NCI-H1105 (cell line): Measurements from ENCODE around the gene ATF7.

ENCODE experiments used
- DNase-seq: peaks from one replicate; lab custom pipeline; 2025; lab: John Stamatoyannopoulos, UW

The ATF7 gene

DNA sequence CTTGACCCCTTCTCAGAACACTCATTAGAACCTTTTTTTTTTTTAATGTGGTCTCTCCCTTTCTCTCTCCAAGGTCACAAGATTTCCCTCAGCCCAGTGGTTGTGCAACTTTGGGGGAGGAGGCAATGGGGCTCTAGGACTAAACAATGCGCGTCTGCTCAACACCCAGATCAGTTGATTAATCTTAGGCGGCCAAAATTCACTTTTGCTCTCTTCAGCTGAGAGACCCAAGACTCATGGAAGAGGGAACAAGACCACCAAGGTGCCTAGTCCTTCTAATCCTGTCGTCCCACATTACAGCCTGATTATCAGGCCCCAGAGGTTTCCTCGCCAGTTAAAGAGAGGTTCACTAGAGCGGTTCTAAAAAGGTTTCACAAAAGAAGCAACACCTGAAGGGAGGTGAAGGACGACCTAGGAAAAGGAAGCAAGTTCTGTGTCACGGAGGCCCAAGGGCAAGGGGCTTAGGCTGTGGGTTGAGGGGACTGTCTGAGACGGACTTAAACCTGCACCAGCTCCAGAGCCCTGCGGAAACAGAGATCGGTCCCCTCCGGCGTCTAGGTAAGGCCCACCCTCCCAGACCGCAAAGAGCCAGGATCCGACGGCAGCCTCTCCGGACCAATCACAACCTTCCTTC is 125.9 kb downstream of the ATF7 start:
- no peak for DNase-seq

DNA sequence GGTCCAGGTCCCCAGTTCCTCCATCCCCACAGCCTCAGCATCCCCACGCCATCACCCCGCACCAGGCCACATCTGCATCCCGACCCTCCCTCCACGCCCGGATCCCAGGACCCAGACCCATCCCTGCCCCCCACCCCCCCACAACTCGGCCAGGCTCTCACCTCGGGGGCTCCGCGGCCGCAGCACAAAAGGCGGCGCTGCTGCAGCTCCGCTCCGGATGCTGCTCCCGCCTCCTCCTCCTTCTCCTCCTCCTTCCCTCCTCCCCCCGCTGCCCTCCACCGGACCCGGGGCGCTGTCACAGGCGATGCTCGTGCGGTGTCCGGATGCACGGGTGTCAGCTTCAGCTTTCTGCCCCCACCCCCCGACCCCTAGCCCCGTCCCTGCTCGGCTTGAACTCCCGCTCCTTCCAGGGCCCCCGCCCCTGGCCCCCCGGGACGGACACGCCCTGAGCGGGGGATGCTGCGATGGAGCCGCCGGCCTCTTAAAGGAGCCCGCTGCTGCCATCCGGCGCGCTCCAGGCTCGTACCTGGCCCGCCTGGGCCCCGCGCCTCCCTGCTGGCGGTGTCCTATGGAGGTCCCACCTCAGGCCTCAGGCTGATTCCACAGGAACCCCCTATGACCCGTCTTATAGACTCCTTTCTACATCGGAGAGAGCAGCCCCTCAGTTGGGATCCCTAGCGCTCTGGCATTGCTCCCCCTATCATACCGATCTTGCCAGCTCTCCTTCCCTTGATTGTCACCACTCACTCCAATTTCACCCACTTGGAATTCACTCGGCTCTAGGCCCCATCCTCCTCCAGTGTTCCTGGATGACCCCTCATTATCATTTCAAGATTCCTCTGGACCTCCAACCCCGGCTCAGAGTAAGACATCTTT is 126.7 kb downstream of the ATF7 start, which contains the start of gene MAP3K12:
Gene MAP3K12 (minus strand): TSS at position 193 of the 876 bp plus-strand sequence. CDS start 12,067 bp downstream, outside the sequence.
- no peak for DNase-seq

DNA sequence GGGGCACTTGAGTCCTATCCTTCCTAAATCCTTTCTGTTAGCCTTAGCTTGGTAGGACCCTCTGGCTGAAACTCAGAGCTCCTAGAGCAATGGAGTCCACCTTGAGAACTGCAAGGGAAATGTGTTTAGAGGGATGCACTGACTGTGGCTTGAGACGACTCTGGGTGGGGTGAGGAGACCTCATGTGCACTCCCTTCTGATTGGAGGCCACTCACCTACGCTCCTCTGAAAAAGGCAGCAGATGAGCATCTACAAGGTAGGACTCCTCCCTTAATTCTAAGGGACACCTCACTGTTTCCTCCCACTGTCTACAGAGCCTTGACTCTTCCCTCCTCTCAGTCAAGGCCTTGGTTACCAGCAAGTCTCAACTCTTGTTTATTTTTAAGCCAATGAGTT is 127.9 kb downstream of the ATF7 start:
- DNase-seq: no peak

DNA sequence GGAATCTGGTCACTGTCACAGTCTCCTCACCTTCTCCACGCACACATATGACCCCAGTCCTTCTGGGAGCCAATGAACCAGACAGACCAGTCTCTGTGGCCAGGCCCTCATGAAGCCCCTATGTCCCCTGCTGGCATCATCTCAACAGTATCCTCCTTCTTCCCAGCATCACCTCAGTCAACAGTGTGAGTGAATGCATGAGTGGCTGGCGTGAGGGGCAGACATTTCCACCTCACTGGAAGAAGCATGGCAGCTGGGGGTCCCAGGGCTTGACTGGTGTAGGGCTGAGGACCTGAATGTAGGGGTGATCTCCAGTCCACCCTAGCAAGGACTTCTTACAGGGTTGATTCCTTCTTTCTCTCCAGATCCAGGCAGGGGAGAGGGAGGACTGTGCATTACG is 128.7 kb downstream of the ATF7 start:
- DNase-seq: no peak

DNA sequence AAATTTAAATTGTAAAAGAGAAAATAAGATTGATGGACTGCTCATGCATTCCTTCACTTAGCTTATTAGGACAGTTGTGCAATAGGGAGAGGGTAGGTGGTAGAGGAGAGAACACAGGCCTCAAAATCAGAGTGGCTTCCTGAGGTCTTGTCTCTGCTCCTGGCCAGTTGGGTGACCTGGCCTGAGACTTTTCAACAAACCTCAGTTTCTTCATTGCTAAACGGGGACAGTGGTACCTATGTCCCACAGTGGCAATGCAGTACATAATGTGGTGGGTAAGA is 129.5 kb downstream of the ATF7 start:
- DNase-seq: no peak

DNA sequence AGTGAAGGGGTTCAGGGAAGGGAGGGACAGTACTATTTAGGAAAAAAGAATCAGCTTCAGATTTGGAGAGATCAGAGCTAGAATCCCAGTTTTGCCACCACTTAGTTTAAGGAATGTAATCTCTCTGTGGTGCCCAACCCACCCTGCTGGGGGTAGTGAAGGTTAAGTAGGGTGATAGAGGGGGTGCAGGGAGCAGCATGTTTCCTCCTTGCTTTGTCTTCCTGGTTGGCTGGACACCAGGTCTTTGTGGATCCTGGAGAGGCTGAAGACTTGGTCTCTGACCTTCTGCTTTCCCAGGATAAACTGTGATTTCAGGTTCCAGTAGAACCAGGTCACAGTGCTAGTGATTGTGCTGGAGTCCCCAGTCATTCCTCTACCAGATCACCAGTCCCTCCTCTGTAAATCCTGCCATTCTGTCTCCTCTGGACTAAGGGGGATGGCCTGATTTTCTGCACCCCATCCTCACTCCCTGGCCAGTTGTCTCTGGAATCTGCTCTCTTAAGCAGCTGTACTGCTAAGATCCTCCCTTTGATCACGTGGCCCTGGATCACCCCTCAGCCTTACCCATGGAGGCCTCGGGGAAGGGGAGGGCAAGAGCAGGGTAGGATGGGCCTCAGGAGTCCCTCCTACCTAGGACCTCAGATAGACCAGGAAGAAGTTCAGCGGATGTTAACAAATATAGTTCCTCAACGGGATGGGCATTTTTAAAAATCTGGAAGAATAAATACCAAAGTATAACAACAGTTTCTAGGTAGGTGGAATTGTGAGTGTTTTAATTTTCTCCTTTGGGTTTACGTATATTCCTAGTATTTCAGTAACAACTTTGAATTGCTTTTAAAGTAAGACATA is 130.1 kb downstream of the ATF7 start:
- no peak for DNase-seq

DNA sequence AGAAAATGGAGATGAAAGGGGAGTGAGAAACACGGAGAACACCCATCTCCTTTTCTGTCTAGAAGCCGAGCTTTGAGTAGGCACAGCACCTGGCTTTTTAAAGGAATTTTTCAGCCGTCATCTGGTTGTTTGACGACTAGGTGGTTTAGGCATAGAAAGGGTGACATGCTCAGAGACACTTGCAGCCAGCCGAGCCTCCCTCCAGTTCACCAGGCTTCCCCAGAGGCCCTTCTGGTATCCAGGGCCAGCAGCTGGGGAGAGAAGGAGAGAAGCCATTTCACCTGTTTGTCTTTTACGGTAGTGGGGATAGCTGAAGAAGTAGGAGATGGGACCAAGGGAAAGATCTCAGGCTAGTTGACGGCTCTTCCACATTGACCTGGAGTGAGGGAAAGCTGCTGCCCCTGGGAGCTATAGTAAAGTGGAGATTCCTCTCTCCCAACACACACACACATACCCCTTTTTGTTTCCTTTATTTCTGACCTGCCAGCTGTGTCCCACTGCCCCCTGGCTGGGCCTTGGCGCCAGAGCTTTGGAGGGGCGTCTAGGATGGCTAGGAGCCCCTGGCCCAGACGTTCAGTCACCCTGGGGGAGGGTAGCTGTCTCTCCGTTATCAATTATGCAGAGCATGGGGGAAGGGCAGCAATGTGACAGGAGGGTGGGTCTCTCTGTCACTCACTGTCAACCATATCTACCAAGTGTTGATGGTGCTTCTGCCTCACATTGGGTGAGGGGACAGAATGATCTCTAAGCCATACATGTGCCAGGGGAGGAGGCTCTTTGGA is 132.4 kb downstream of the ATF7 start:
- no peak for DNase-seq

DNA sequence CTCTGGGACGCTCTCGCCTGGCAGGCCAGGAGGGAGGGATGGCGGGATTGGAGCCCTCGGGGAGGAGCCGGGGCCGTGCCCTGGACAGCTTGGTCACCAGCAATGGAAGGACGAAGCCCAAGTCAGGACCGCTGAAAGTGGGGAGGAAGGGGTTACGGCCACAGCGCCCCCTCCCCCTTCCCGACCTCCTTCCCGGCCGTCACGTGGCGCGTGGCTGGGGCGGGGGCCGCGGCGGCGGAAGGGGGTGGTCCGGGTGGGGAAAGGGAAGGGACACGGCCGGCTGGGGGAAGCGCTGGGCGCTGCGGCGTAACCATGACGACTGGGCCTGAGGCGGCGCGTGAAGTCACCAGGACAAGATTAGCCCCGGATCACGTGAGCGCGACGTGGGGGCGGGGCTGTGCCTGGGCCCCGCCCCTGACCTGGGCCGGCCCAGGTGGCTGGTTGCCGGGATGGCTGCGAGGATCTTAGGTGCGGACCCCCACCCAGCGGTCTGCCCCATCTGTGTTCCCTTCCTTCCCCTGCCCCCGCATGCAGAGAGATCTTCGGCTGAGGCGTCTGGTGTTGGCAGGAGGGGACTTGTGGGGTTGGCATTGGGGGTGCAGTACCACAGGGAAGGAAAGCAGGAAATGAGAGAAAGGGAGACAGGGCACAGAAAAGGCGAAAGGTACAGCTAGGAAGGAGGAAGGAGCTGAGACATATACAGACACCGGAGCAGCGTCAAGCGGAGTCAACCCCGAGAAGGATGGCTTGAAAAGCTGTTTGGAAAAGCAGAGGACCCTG is 133.2 kb downstream of the ATF7 start:
- DNase-seq: peak; percentile 74

DNA sequence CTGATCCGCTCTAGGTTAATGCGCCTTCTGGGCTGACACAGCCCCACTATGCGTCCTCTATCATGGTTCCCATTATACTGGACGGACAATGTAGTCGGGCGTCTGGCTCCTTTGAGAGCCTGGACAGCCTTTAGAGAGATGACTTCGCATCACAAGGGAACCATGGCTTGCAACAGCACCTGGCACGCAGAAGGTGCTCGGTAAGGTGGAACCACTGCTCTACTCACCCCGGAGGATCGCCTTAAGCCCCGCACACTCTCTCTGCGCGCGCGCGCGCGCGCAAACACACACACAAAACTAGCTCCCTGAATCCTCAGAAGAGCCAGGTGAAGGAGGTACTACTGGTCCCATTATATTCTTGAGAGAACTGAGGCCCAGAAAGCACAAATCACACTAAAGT is 134.0 kb downstream of the ATF7 start:
- DNase-seq: no peak

DNA sequence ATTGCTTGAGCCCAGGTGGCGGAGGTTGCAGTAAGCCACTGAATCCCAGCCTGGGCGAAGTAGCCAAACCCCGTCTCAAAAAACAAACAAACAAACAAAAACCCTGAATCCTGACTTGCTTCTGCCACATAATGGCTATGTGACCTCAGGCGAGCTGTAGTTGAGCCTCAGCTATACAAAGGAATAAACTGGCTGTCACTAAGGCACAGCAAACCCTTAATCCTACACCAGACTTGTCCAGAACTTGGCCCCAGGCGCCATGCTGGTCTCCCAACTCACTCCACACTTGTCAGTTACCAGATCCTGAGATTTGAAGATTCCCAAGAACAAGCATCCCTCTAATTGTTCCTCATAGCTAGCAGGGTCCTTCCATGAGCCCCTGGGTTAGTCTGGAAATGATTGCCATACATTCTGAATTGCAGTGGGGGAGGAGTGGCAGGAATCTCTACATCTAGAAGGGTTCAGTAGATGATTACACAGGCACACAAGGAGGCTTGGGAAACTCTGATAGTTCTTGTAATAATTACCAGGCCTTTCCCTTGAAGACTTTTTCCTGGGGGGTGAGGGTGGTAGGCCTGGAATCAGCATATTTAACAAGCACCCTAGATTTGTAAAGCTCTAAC is 136.8 kb downstream of the ATF7 start:
- no peak for DNase-seq

DNA sequence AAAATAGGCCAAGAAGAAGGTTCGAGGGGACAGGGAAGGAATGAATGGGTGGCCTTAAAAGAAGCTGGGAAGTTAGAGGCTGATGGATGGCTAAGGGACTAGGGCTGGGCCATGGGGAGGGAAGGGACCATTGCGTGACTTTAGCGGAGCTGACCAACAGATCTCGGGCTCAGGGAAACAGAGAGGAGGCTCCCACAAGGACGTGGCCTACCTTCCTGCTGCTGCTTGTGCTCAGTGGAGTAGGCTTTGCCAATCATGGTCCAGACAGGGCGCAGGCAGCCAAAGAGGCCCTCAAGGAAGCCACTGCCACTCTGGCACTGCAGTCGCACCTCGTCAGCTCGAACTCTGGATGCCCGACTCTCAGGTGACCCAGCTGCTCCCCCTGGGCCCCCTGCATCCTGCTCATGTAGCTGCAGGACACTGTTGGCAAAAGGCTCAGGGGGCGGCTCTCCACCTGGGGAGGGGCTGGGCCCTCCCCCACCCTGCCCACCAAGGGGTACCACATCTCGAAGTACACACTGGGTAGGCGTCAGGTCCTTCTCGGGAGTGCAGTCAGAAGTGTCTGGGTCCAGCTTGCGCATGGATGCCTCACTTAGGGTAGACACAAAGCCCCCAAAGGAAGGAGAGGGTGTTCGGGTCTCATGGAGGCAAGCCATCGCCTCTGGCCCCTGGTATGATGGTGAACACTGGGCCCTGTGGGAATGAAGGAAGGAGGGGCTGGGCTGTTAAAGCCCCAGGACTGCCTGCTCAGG is 139.3 kb downstream of the ATF7 start:
- no peak for DNase-seq

DNA sequence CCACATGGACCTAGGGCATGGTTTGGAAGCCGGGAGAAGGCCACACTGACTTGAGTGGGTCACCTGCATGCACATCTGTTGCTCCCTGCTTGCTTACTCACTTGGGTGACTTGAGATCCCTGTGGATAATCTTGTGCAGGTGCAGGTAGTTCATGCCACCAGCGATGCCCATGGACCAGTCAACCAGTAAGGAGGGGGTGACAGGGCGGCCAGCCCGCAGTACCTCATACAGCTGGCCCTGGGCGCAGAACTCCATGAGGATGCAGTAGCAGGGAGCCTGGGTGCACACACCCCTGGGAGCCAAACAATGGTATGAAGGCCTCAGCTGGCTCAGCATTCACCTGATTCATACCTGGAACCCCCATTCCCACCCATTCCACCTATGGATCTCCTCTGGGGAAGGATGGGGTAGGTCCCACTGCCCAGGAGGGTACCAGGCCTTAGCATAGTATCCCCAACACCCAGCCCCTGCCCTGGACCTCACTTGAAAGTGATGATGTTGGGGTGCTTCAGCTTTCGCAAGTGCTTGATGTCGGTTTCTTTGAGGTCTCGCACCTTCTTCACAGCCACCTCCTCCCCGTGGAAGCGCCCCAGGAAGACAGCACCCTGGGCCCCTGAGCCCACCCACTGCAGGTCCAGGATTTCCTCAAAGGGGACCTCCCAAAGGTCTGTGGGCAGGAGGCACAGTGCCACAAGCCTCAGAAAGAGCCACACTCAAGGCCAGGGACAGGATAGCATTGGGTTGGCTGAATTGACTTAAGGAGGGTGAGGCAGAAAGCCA is 140.0 kb downstream of the ATF7 start:
- no peak for DNase-seq

DNA sequence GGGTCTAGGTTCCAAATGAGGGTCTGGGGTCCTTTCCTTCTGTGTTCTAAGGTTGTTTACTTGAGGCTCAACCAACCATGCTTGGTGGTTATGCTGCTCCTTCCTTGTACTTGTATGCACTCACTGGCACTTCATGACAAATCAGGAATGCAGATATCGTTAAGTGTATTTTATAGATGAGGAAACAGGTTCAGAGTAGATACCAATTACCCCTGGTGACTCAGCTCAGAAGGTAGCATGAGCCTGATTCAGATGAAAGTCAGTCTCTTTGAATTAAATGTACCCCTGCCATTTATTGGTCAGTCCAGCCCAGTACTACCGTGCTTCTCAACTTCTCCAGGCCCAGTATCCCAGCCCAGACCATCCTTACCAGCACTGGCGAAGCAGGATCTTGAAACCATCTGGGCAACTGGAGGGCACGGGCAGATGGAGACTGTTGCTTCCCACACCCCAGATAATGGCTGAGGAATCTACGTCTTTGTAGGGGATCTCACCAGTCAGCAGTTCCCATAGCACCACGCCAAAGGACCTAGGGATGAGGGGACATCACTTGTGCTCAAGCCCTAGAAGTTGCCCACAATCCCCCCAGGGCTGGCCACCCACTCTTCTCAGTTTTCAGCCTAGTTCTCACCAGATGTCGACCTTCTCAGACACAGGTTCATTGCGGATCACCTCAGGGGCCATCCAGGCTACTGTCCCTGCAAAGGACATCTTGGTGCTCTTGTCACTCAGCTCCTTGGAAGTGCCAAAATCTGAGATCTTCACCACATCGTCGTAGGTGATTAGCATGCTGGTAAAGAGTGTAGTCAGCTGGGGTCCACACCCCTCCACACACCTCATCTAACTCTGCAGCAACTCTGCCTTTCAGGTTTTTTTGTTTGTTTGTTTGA is 141.3 kb downstream of the ATF7 start:
- DNase-seq: no peak

DNA sequence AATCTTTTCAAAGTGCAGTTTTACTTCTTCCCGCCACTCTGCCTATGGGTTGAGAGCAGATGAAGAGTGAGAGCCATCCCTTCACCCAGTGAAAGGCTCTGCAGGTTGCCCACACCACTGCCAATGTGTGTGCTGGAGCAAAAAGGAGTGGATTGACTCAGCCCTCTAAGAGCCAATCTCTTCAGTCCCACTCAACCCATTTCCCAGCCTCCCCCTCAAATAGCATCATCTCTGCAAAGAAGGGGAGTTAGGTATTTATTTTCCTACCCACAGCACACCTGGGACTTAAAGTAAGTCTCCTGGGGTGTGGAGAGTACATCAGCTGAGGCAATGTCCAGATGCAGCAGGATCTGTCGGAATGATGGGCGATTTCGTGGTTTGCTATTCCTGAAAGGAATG is 142.2 kb downstream of the ATF7 start:
- no peak for DNase-seq

DNA sequence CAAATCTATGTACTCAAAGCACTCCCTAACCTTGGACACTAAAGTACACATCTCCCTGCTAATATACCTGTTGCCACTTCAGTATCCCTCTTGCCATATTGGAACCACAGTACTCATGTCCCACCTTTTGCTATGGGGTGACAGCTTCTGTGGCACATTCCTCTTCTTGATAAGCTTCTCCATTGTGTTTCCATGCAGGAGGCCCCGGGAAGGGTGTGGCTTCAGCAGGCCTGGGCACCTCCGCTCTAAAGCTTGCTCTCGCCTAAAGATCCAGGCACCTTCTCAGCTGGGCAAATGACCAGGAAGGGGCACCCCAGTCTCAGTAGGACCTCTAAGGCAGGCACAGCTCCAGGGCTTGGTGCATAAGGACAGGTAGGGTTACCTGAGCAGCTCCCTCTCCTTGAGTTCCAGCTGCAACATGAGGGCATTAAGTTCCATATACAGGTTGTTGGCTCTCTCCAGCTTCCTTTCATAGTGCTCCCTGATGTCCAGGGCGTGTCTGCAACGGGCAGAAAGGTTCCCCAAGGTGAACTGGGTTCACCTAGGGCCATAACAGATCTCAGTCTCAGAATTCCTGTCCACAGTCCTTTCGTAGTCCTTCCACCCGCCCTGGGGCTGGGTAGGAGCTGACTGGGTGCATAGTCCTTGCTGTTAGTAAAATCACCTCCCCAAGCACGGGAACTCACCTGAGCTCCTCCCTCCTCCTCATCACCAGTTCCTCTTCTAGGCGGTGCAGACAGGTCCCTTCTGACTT is 142.8 kb downstream of the ATF7 start:
- DNase-seq: no peak

DNA sequence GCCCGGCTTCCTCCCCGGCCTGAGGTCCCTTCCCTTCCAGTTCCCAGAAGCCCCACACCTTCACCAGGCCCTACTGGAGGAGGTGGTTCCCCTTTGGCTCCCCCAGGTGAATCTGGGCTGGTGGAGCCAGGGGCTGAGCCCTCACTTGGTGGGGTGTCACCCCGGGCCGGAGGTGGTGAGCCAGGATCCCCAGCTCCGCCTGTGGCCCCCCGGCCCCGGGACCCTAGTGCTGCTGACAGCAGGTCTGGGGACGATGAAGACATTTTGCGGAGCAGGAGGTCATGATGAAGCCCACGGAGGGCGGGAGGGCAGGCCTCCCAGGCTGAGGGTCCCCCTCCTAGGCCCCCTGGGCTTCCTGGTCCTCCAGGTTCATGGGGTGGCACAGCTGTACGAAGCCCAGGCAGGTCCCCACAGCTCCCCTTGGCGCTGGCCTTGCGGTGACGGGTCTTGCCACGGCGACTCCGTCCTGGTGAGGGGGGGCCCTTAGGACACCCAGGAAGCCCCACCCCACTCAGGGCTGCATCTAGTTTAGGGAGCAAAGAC is 143.5 kb downstream of the ATF7 start:
- no peak for DNase-seq

DNA sequence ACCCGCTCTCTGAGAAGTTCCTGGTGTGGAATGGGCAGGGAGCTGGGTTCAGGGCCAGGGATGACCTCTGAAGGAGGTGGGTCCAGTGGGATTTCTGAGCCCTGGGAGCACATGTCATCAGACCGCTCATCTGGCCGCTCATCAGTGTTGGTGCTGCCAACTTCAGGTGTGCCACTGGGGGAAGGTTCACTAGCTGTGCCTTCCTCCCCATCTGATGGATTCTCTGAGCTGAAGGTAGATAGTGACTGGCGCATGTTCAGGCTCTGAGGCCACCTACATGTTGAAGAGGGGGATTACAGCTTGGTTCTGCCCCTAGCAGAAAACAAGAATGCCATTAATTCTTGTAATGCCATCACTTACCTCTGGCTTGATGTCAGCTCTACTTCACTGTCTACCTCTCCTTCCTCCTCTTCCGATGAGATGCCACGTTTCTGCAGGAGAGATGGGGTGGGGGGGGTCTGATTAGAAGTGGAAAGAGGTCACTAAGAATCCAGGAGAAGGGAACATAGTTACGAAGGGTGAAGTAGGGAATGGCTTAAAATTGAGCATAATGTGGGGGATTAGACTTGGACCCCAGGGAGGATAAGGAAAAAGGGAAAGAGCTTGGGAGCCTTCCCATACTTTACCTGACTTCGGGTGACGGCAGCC is 144.1 kb downstream of the ATF7 start:
- no peak for DNase-seq
